Transverse colon (tissue), 4 donors: Measurements from ENCODE around the gene RAN. TPM values are rescaled to one million over a fixed set of nuclear protein-coding genes. Genes with fewer than 3 reads are reported as not detected.

Experiments used
- DNase-seq: peaks from one replicate; pipeline ENCODE4 v3.0.0-alpha.2; 2019
- H3K27ac ChIP-seq, 4 donors: fragments of 200-600 bp; sonication (generic); 2 replicates each; pipeline ENCODE4 v1.5.1; 2016 to 2018; ENCODE audit warnings: inconsistent platforms in 4 of 4
- H3K27me3 ChIP-seq: fragments of 200-600 bp; sonication (generic); 2 replicates; pipeline ENCODE4 v1.5.1; 2017; ENCODE audit warnings: inconsistent platforms
- H3K36me3 ChIP-seq, 4 donors: fragments of 200-600 bp; sonication (generic); 2 replicates each; pipeline ENCODE4 v1.5.1; 2017 to 2019; ENCODE audit warnings: inconsistent platforms in 4 of 4
- H3K4me1 ChIP-seq, 4 donors: fragments of 200-600 bp; sonication (generic); 2 replicates each; pipeline ENCODE4 v1.5.1; 2017 to 2020; ENCODE audit warnings: inconsistent platforms in 4 of 4
- H3K4me3 ChIP-seq, 4 donors: fragments of 200-600 bp; sonication (generic); 1 replicate in 1 of 4; 2 replicates in 3 of 4; pipeline versions ENCODE4 v1.5.1 to v1.6.1; 2017 to 2019; ENCODE audit warnings: inconsistent platforms in 4 of 4
- H3K9me3 ChIP-seq, 2 donors: fragments of 200-600 bp; sonication (generic); 2 replicates each; pipeline ENCODE4 v1.5.1; 2017 to 2019; ENCODE audit warnings: inconsistent platforms in 2 of 2
- EP300 ChIP-seq: sonication (generic); formaldehyde crosslinking; IDR thresholded peaks from one replicate; pipeline ENCODE4 v1.6.1; 2017; ENCODE audit warnings: antibody characterized with exemption, low read depth
- POLR2A ChIP-seq: fragments of 450-650 bp; IDR thresholded peaks from one replicate; pipeline ENCODE4 v1.6.1; 2016; ENCODE audit warnings: antibody characterized with exemption, mild to moderate bottlenecking, moderate library complexity
- POLR2AphosphoS5 ChIP-seq, 3 donors: sonication (generic); formaldehyde crosslinking; IDR thresholded peaks; one replicate each; pipeline ENCODE4 v1.6.1; 2016; ENCODE audit warnings: antibody characterized with exemption in 3 of 3
- WGBS, 2 donors: methylation state at CpG; one replicate each; pipeline ENCODE4 v1.1.5; 2018; ENCODE audit warnings: low coverage in 1 of 2; 5-methylcytosine and 5-hydroxymethylcytosine counted together
- in situ Hi-C, 4 donors: fragments of 200-750 bp; cut with MboI; loops; one replicate each; pipeline versions ENCODE4 v1.15.0 to v1.15.1; 2017; ENCODE audit warnings: low sequenced_read_pairs in 3 of 4, low pct_ligation_motif_present in 1 of 4, low pct_unique_long_range_greater_than_20kb in 1 of 4
- intact Hi-C: fragments of 100-400 bp; cut with DNase I; formaldehyde crosslinking; loops from one replicate; pipeline ENCODE4 v1.15.1; 2023; ENCODE audit warnings: low total_unique reads
- total RNA-seq, 4 donors: library from RNA; depleted of rRNA; stranded (reverse); fragments of >200 nt; gene quantifications; one replicate each; pipeline ENCODE4 v1.1.0, GENCODE V29; 2016
- TF ChIP-seq, protein P1 (sequence below), 5 experiments: fragments of 200-600 bp in 3 of 5; fragments of 450-650 bp in 2 of 5; sonication (generic) in 3 of 5; IDR thresholded peaks; 1 replicate in 2 of 5; 2 replicates in 3 of 5; pipeline ENCODE4 v1.5.1; 2016 to 2017; ENCODE audit warnings: antibody characterized with exemption in 5 of 5, inconsistent platforms in 3 of 5, mild to moderate bottlenecking in 2 of 5, moderate library complexity in 1 of 5

RAN gene
- total RNA-seq, 4 donors from 2014 or later: 28.1 to 124 (median 77.5) TPM

- TF ChIP-seq, protein P1, sequence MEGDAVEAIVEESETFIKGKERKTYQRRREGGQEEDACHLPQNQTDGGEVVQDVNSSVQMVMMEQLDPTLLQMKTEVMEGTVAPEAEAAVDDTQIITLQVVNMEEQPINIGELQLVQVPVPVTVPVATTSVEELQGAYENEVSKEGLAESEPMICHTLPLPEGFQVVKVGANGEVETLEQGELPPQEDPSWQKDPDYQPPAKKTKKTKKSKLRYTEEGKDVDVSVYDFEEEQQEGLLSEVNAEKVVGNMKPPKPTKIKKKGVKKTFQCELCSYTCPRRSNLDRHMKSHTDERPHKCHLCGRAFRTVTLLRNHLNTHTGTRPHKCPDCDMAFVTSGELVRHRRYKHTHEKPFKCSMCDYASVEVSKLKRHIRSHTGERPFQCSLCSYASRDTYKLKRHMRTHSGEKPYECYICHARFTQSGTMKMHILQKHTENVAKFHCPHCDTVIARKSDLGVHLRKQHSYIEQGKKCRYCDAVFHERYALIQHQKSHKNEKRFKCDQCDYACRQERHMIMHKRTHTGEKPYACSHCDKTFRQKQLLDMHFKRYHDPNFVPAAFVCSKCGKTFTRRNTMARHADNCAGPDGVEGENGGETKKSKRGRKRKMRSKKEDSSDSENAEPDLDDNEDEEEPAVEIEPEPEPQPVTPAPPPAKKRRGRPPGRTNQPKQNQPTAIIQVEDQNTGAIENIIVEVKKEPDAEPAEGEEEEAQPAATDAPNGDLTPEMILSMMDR (IDR thresholded peaks at IDR 0.05): no peak
- TF ChIP-seq POLR2A (no peak), POLR2AphosphoS5 (IDR thresholded peaks at IDR 0.05) (no peak), EP300 (no peak)
- in situ Hi-C loops: no loop called here
- no peaks in the 10 kb centered on the region for H3K36me3 ChIP-seq
- intact Hi-C loops: no loop called here
- DNase-seq: no peak
- 93 to 98% methylated on average over 6 to 8 of the region's 8 CpGs for WGBS, 2 donors
- H3K9me3 ChIP-seq: no peaks in the 10 kb centered on the region
- no peak overlapping the region for H3K4me3 ChIP-seq
- peaks cover 0 to 27% (median 6%) of the 10 kb centered on the region in 4 donors for H3K4me1 ChIP-seq
- H3K27ac ChIP-seq: no peak overlapping the region
- H3K27me3 ChIP-seq: no peaks in the 10 kb centered on the region
These were observed 43.0 kb upstream of the RAN start for GRCh38 chr12:130828895-130829294.

DNA sequence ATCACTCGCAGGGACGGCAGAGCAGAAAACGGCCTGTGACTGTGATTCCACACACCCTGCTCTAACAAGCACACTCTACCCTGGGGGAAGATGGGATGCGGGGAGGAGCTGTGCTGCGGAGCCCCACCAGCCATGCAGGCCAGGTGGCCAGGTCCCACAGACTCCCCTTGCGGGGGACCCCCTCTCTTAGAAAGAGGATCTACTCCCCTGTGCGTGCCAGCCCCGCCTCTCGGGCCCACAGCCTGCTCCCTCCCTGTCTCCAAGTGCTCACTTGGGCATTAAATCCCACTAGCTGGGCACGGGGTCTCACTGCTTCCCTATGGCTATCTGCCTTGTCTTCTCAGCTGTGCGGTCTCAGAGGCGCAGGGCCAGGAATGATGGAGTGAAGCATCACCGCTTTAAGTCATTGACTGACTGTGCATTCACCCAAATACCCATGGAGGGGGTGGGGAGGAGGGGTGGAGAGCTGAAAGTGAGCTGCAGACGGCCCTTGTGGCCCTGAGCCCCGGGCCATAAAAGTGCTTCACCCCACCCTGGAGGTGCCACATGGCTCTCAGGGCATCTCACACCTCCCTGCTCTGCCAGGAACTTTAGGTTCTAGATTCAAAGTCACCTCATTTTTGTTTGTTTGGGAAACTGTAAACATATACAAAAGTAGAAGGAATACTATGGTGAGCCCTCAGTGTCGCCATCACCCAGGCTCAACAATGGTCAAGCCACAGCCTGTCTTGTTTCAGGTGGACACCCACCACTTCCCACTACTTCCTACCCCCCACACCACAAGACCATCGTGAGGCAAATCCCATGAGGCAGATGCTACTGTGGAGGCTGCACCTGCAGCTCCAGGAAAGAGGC lies 42.2 kb upstream of the RAN start:
- Histone ChIP-seq H3K27me3 (no peaks in the 10 kb centered on the region), H3K27ac (no peak overlapping the region), H3K36me3 (no peaks in the 10 kb centered on the region), H3K9me3 (no peaks in the 10 kb centered on the region), H3K4me1 (peaks cover 0 to 27% (median 6%) of the 10 kb centered on the region in 4 donors), H3K4me3 (no peak overlapping the region)
- no peak for DNase-seq
- in situ Hi-C loops (no loop called here), intact Hi-C loops (no loop called here)
- 84 to 85% methylated on average over 5 to 14 of the region's 17 CpGs for WGBS, 2 donors
- TF ChIP-seq POLR2A (no peak), EP300 (no peak), POLR2AphosphoS5 (IDR thresholded peaks at IDR 0.05) (no peak)
- TF ChIP-seq, protein P1 (IDR thresholded peaks at IDR 0.05): no peak

DNA sequence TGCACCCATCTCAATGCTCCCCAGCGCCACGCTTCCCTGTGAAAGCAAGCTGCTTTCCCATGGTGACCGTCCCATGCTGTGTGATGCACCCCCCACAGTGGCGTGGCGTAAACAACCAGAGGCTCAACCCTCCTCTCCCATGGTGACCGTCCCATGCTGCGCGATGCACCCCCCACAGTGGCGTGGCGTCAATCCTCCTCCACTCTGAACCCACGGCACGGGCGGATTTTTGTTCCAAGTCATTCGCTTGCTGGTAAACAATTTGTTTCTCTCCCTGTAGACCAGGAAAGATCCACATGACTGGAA lies 41.7 kb upstream of the RAN start:
- intact Hi-C loops (no loop called here), in situ Hi-C loops (no loop called here)
- no peak for DNase-seq
- Histone ChIP-seq H3K4me3 (no peak overlapping the region), H3K9me3 (no peaks in the 10 kb centered on the region), H3K36me3 (no peaks in the 10 kb centered on the region), H3K27me3 (no peaks in the 10 kb centered on the region), H3K4me1 (peaks cover 0 to 27% (median 6%) of the 10 kb centered on the region in 4 donors), H3K27ac (no peak overlapping the region)
- TF ChIP-seq EP300: no peak
- TF ChIP-seq, protein P1 (IDR thresholded peaks at IDR 0.05): no peak
- no peak for TF ChIP-seq POLR2A
- no peak for TF ChIP-seq POLR2AphosphoS5 (IDR thresholded peaks at IDR 0.05)
- 77% methylated on average over 14 of the region's 14 CpGs; no CpG with 5 or more reads in 1 of the 2 donors for WGBS, 2 donors

DNA sequence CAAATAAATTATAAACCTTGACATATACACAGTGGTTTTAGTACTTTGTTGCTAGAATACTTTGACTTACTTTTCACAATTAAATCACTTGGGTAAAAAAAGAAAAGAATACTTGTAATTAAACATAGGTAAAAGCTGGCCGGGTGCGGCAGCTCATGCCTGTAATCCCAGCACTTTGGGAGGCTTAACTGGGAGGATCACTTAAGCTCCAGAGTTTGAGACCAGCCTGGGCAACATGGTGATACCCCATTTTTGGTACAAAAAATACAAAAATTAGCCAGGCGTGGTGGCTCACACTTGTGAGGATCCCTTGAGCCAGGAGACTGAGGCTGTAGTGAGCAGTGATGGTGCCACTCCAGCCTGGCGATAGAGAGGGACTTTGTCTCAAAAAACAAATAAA lies 40.6 kb upstream of the RAN start:
- Histone ChIP-seq H3K27ac (no peak overlapping the region), H3K9me3 (no peaks in the 10 kb centered on the region), H3K36me3 (no peaks in the 10 kb centered on the region), H3K4me3 (no peak overlapping the region), H3K27me3 (no peaks in the 10 kb centered on the region), H3K4me1 (peaks cover 0 to 23% (median 6%) of the 10 kb centered on the region in 4 donors)
- intact Hi-C loops (no loop called here), in situ Hi-C loops (no loop called here)
- no peak for TF ChIP-seq POLR2AphosphoS5 (IDR thresholded peaks at IDR 0.05)
- no peak for TF ChIP-seq POLR2A
- TF ChIP-seq, protein P1 (IDR thresholded peaks at IDR 0.05): no peak
- TF ChIP-seq EP300: no peak
- no peak for DNase-seq
- 85 to 95% methylated on average over 3 to 4 of the region's 4 CpGs for WGBS, 2 donors
